ENCODE results near the gene FADS6.

The FADS6 gene

DNA sequence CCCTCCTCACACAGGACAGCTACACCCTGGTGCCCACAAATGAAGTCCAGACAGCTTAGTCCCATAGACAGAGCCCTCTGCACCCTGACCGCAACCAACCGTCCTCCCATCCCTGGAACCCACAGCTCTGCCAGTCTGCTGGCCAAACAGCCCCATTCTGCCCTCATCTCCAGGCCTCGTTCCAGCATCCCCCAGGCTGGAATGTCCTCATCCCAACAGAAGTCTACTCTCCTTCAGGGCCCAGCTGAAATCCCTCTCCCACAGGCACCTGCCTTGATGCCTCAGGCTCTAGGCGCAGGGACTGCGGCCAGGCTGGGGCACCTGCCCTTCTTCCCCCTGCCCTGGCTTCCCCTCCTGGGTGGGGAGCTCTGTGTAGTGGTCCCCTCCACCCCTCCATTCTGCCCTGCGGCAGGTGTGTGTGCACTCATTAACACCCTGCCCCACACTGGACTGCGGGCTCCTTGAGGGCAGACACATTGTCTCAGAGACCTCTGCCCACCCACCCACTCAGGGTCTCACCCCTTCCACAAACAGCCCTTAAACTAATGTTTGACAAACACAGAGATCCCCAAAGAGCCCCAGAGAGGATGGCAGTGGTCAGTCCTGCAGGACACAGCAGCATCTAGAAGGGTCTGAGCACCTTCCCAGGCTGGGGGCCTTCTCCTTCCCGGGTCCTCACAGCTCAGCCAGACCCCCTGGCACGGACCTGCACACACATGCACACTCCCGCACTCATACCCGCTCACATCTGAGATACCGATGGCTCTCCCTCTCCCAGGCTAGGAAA is 34.6 kb downstream of the FADS6 start:
- H3K27me3 Mint-ChIP-seq = peaks cover 98% of the 10 kb centered on the region
- ATAC-seq = no peak

GRCh38 chr17:74857191-74857590 is 36.2 kb downstream of the FADS6 start:
- H3K27me3 Mint-ChIP-seq = peaks cover 98% of the 10 kb centered on the region
- DNase-seq = no peak
- no peak overlapping the region for H3K4me3 Mint-ChIP-seq
- no peak overlapping the region for H3K27ac Mint-ChIP-seq
- no peaks in the 10 kb centered on the region for H3K9me3 Mint-ChIP-seq
- peaks cover 36% of the 10 kb centered on the region for H3K4me1 Mint-ChIP-seq
- no peak for ATAC-seq

More for the DNA sequence above, 34.6 kb downstream of the FADS6 start:
- Mint-ChIP-seq H3K4me3 (peak overlapping the region; percentile 51 to 63), H3K4me1 (peaks cover 28% of the 10 kb centered on the region), H3K9me3 (no peaks in the 10 kb centered on the region), H3K27ac (peak overlapping the region in 1 of 2 donors; percentile 64)
- no peak for DNase-seq

GRCh38 chr17:74856112-74856511 is 37.3 kb downstream of the FADS6 start:
- Mint-ChIP-seq H3K4me3 (no peak overlapping the region), H3K27ac (peak overlapping the region in 1 of 2 donors; percentile 16), H3K27me3 (peaks cover 94% of the 10 kb centered on the region), H3K9me3 (no peaks in the 10 kb centered on the region), H3K4me1 (peaks cover 29% of the 10 kb centered on the region)
- DNase-seq (no peak), ATAC-seq (no peak)

DNA sequence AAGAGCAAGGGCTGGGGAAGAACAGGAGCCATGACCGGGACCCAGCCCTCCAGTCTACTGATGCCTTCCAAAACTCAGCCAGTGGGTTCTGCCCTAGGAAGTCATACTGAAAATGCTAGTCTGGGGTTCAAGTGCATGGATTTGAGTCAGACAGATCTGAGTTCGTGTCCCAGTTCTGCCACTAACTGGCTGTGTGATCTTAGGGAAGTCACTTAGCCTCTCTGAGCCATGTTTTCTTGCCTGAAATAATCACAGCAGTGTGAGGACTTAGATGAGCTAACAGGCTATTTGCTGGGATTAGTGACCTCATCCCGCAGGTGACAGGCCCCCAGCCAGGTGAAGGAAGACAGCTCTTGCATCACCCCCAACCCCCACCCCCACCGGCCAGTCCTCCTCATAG is 38.1 kb downstream of the FADS6 start:
- Mint-ChIP-seq H3K9me3 (no peaks in the 10 kb centered on the region), H3K4me3 (no peak overlapping the region), H3K4me1 (peaks cover 21% of the 10 kb centered on the region), H3K27me3 (peaks cover 94% of the 10 kb centered on the region), H3K27ac (no peak overlapping the region)
- ATAC-seq (no peak), DNase-seq (no peak)

DNA sequence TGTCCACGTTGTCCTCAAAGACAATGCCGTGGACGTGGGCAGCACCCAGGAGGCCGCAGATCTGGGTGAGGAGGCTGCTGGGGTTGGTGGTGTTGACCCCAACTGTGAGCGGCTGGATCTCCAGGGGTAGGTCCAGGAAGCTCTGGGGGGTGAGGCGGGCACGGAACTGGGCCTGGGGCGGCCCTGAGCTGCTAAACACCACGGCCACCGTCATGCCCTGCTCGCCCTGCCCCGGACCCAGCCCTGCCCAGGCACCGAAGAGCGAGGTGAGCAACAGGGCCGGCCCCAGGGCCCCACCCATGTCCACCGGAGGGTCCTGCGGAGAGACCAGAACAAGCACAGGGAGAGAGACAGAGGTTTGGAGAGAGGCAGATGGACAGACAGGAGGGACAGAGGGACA is 38.6 kb downstream of the FADS6 start:
- no peak for ATAC-seq
- no peak for DNase-seq
- peaks cover 15% of the 10 kb centered on the region for H3K4me1 Mint-ChIP-seq
- H3K27me3 Mint-ChIP-seq = peaks cover 89% of the 10 kb centered on the region
- H3K9me3 Mint-ChIP-seq = no peaks in the 10 kb centered on the region
- no peak overlapping the region for H3K4me3 Mint-ChIP-seq
- H3K27ac Mint-ChIP-seq = no peak overlapping the region

GRCh38 chr17:74853669-74854068 is 39.8 kb downstream of the FADS6 start:
- Mint-ChIP-seq H3K4me3 (no peak overlapping the region), H3K4me1 (peaks cover 9% of the 10 kb centered on the region)

DNA sequence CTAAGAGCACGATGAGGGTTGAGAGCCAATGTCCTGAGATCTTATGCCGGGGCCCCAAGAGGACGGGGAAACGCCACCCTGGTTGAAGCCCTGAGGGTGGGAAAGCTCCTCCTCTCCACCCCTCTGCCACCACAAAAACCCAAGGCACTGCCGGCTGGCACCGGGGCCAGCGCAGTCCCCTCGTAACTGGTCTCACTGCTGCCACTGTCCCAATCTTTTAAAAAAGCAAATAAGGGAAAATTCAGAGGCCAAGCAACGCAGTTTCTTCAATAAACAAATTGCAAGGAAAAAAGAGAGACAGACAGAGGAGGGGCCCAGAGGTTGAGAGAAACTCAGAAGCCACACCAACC is 40.4 kb downstream of the FADS6 start:
- peak overlapping the region in 1 of 2 donors; percentile 15 for H3K27ac Mint-ChIP-seq
- DNase-seq = no peak
- peak; percentile 11 for ATAC-seq
- H3K9me3 Mint-ChIP-seq = no peaks in the 10 kb centered on the region
- H3K4me1 Mint-ChIP-seq = peaks cover 9% of the 10 kb centered on the region
- H3K4me3 Mint-ChIP-seq = peak overlapping the region; percentile 68 to 77
- H3K27me3 Mint-ChIP-seq = peaks cover 71% of the 10 kb centered on the region

More at GRCh38 chr17:74853669-74854068, 39.8 kb downstream of the FADS6 start:
- Mint-ChIP-seq H3K27me3 (peaks cover 78% of the 10 kb centered on the region), H3K9me3 (no peaks in the 10 kb centered on the region), H3K27ac (no peak overlapping the region)
- ATAC-seq (no peak), DNase-seq (no peak)

- Mint-ChIP-seq H3K4me1 (peaks cover 9% of the 10 kb centered on the region), H3K9me3 (no peaks in the 10 kb centered on the region), H3K27me3 (peaks cover 65% of the 10 kb centered on the region), H3K4me3 (peak overlapping the region; percentile 68 to 77), H3K27ac (peak overlapping the region in 1 of 2 donors; percentile 15)
- DNase-seq = peak; percentile 47 to 61
- peak; percentile 82 for ATAC-seq
Observed at GRCh38 chr17:74852237-74853047, 41.0 kb downstream of the FADS6 start.

- no peak overlapping the region for H3K4me3 Mint-ChIP-seq
- H3K27me3 Mint-ChIP-seq = peaks cover 58% of the 10 kb centered on the region
- no peak overlapping the region for H3K27ac Mint-ChIP-seq
- no peak for ATAC-seq
- no peak for DNase-seq
- H3K4me1 Mint-ChIP-seq = peaks cover 9% of the 10 kb centered on the region
- H3K9me3 Mint-ChIP-seq = no peaks in the 10 kb centered on the region
Observed at GRCh38 chr17:74851612-74852236, 41.7 kb downstream of the FADS6 start.

- no peak overlapping the region for H3K27ac Mint-ChIP-seq
- DNase-seq (no peak), ATAC-seq (no peak)
- no peaks in the 10 kb centered on the region for H3K9me3 Mint-ChIP-seq
- H3K4me3 Mint-ChIP-seq = no peak overlapping the region
- peaks cover 9% of the 10 kb centered on the region for H3K4me1 Mint-ChIP-seq
- H3K27me3 Mint-ChIP-seq = peaks cover 50% of the 10 kb centered on the region
Observed at GRCh38 chr17:74850914-74851313, 42.5 kb downstream of the FADS6 start.

DNA sequence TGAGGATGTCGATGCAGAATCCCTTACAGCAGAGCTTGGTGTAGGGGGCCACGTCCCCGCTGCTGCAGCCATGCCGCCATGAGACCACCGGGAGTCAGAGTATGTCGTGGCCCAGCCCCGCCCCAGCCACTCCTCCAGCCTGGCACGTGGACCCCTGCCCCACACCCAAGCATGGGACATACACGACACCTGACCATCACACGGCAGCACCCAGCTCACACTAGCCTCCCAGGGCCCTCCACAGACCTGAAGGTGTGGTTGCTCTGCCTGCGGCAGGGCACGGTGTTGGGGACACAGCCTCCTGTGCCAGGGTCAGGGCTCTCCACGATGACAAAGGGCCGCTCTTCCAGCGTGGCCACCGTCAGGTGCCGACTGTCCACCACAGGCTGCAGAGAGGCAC is 43.1 kb downstream of the FADS6 start:
- H3K4me1 Mint-ChIP-seq = peaks cover 9% of the 10 kb centered on the region
- ATAC-seq (no peak), DNase-seq (no peak)
- no peak overlapping the region for H3K4me3 Mint-ChIP-seq
- no peak overlapping the region for H3K27ac Mint-ChIP-seq
- peaks cover 44% of the 10 kb centered on the region for H3K27me3 Mint-ChIP-seq
- H3K9me3 Mint-ChIP-seq = no peaks in the 10 kb centered on the region

DNA sequence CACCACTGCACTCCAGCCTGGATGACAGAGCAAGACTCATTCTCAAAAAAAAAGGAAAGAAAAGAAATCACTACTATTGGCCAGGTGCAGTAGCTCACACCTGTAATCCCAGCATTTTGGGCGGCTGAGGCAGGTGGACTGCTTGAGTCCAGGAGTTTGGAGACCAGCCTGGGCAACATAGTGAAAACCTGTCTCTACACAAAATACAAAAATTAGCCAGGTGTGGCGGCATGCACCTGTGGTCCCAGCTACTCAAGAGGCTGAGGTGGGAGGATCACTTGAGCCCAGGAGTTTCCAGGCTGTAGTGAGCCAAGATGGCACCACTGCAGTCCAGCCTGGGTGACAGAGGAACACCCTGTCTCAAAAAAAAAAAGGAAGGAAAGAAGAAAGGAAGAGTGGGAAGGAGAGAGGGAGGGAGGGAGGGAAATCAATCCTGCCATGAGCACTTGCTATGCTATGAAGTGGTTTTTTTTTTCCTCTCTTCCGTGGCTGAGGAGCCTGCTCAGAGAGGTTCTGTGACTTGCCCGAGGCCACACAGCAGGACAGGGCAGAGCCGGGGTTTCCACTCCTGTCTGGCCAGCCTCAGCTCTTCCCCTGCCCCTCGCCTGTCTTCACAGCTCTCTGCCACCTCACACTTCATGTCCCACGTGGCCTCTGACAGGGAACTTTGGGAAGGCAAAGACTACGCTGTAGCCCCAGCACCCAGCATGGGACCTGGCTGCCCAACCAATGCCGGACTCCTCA is 44.6 kb downstream of the FADS6 start:
- no peak overlapping the region for H3K4me3 Mint-ChIP-seq
- peaks cover 36% of the 10 kb centered on the region for H3K27me3 Mint-ChIP-seq
- no peaks in the 10 kb centered on the region for H3K9me3 Mint-ChIP-seq
- no peak for DNase-seq
- ATAC-seq = no peak
- no peak overlapping the region for H3K27ac Mint-ChIP-seq
- H3K4me1 Mint-ChIP-seq = peaks cover 9% of the 10 kb centered on the region

DNA sequence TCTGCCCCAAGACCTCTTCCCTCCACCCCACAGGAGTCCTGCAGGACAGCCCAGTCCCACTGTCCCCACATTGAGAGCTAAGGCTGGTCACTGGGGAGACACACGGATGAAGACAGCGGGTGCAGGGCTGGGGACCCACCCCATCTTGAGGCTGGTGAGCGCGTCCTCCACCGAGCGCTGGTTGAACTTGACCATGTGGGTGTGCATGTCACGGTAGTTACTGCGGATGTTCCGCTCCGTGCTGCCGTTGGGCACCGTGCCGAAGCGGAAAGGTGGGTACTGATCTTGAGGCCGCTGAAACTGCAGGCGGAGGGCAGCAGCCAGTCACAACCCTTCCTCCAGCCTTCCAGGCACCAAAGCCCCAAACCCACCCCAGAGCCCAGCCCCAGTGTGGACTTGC is 46.8 kb downstream of the FADS6 start:
- Mint-ChIP-seq H3K27ac (peak overlapping the region in 1 of 2 donors; percentile 59), H3K4me3 (no peak overlapping the region), H3K9me3 (no peaks in the 10 kb centered on the region), H3K27me3 (peaks cover 37% of the 10 kb centered on the region), H3K4me1 (peaks cover 9% of the 10 kb centered on the region)
- DNase-seq (no peak), ATAC-seq (no peak)

GRCh38 chr17:74843352-74843627 is 50.1 kb downstream of the FADS6 start:
- no peak for ATAC-seq
- Mint-ChIP-seq H3K27me3 (peaks cover 34% of the 10 kb centered on the region), H3K9me3 (no peaks in the 10 kb centered on the region)

DNA sequence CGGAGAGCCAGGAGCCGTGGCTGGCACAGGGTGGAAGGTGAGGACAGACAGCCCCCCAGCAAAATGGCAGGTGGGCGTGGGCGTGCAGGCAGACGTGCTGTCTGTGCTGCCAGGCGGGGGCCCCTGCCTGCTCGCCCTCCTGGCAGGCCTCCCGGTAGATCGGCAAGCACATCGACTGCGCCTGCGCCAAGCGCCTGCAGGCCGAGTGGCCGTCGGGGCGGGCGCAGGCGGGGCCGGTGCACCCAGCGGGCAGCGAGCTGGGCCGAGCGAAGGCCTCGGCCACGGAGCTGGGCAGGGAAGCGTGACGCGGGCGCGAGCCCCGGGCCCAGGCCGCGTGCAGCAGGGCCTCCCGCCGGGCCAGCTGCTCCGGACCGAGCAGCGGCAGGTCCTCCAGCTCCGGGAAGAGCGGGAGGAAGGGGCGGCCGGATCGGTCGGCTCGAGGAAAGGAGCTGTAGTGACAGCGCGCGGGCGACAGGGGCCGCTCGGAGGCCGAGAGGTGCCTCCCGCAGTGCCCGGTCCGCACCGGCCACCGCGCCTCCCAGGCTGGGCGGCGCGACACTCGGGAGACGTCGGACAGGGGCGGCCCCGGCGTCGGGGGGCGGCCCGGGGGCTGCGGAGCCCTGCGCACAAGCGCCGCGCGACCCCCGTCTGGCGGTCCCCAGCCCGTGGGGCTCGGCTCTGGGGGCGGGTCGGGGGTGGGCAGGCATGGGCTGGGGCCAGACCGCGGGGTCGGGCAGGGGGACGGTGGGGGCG is 50.7 kb downstream of the FADS6 start:
- ATAC-seq (peak; percentile 39), DNase-seq (no peak)
- no peaks in the 10 kb centered on the region for H3K9me3 Mint-ChIP-seq
- no peak overlapping the region for H3K27ac Mint-ChIP-seq
- H3K27me3 Mint-ChIP-seq = peaks cover 34% of the 10 kb centered on the region
- peaks cover 42% of the 10 kb centered on the region for H3K4me1 Mint-ChIP-seq
- H3K4me3 Mint-ChIP-seq = no peak overlapping the region

More at GRCh38 chr17:74843352-74843627, 50.1 kb downstream of the FADS6 start:
- no peak overlapping the region for H3K27ac Mint-ChIP-seq
- no peak for DNase-seq
- no peak overlapping the region for H3K4me3 Mint-ChIP-seq
- peaks cover 37% of the 10 kb centered on the region for H3K4me1 Mint-ChIP-seq
